Suprapubic skin (tissue), 4 donors: ENCODE results near the gene MIPEP. TPM values are rescaled to one million over a fixed set of nuclear protein-coding genes. Genes with fewer than 3 reads are reported as not detected.
A peak's percentile ranks its signal among the peaks of the same experiment; 100 is the strongest.

ENCODE experiments used
- DNase-seq, 2 donors: peaks; one replicate each; pipeline ENCODE4 v3.0.0-alpha.2; 2019; ENCODE audit warnings: low spot score in 2 of 2
- H3K27ac ChIP-seq: fragments of 200-600 bp; sonication (generic); one replicate; pipeline ENCODE4 v1.5.1; 2019
- H3K27me3 ChIP-seq: fragments of 200-600 bp; sonication (generic); one replicate; pipeline ENCODE4 v1.5.1; 2019
- H3K36me3 ChIP-seq: fragments of 200-600 bp; sonication (generic); one replicate; pipeline ENCODE4 v1.5.1; 2019
- H3K4me1 ChIP-seq: fragments of 200-600 bp; sonication (generic); one replicate; pipeline ENCODE4 v1.5.1; 2019
- H3K4me3 ChIP-seq: fragments of 200-600 bp; sonication (generic); one replicate; pipeline ENCODE4 v1.5.1; 2019; ENCODE audit warnings: mild to moderate bottlenecking
- H3K9me3 ChIP-seq: fragments of 200-600 bp; sonication (generic); one replicate; pipeline ENCODE4 v1.5.1; 2019
- CTCF ChIP-seq, 2 donors: fragments of 200-600 bp in 1 of 2; fragments of 450-650 bp in 1 of 2; sonication (generic) in 1 of 2; IDR thresholded peaks; one replicate each; pipeline ENCODE4 v1.5.1; 2016 to 2019; ENCODE audit warnings: antibody characterized with exemption in 2 of 2, mild to moderate bottlenecking in 1 of 2, moderate library complexity in 1 of 2
- EP300 ChIP-seq: sonication (generic); formaldehyde crosslinking; IDR thresholded peaks from one replicate; pipeline ENCODE4 v1.6.1; 2017; ENCODE audit warnings: antibody characterized with exemption
- POLR2A ChIP-seq, 2 donors: fragments of 450-650 bp; IDR thresholded peaks; one replicate each; pipeline ENCODE4 v1.6.1; 2017; ENCODE audit warnings: antibody characterized with exemption in 2 of 2, mild to moderate bottlenecking in 2 of 2, moderate library complexity in 2 of 2
- POLR2AphosphoS5 ChIP-seq, 3 donors: sonication (generic); formaldehyde crosslinking; IDR thresholded peaks; one replicate each; pipeline ENCODE4 v1.6.1; 2017; ENCODE audit warnings: antibody characterized with exemption in 3 of 3
- WGBS: methylation state at CpG from one replicate; pipeline ENCODE4 v1.1.5; 2018; 5-methylcytosine and 5-hydroxymethylcytosine counted together
- total RNA-seq, 4 donors: library from RNA; depleted of rRNA; stranded (reverse); fragments of >200 nt; gene quantifications; one replicate each; pipeline ENCODE4 v1.1.0, GENCODE V29; 2016

The MIPEP gene
- total RNA-seq, 4 donors from 2014 or later = 26.3 to 51.4 (median 37.6) TPM

DNA sequence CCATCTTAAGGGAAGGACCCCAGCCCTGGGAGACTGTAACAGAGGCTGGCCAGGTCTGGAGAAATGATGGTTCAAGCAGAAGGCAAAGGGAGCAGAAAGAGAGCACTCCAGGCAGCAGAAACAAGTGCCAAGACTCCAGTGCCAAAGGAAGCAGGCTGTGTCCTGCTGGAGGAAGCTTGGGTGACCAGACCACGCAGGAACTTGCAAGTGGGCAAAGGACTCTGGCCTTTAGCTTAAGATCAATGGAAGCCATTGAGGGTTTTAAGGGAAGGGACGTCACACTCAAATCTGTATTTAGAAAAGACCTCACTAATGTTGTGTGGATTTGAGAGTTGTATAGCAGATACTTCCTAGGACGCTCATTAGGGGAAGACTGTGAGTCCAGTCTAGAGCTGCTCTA, 95.5 kb downstream of the MIPEP start:
- H3K4me1 ChIP-seq = peaks cover 31% of the 10 kb centered on the region
- no peak for DNase-seq
- no peak overlapping the region for H3K4me3 ChIP-seq
- H3K27ac ChIP-seq = no peak overlapping the region
- WGBS = 87% methylated on average over 3 of the region's 3 CpGs
- H3K27me3 ChIP-seq = no peaks in the 10 kb centered on the region
- TF ChIP-seq EP300 = no peak
- no peak for TF ChIP-seq POLR2A (IDR thresholded peaks at IDR 0.05)
- TF ChIP-seq POLR2AphosphoS5 (IDR thresholded peaks at IDR 0.05) = no peak
- no peak for TF ChIP-seq CTCF (IDR thresholded peaks at IDR 0.05)
- H3K9me3 ChIP-seq = no peaks in the 10 kb centered on the region
- no peaks in the 10 kb centered on the region for H3K36me3 ChIP-seq

DNA sequence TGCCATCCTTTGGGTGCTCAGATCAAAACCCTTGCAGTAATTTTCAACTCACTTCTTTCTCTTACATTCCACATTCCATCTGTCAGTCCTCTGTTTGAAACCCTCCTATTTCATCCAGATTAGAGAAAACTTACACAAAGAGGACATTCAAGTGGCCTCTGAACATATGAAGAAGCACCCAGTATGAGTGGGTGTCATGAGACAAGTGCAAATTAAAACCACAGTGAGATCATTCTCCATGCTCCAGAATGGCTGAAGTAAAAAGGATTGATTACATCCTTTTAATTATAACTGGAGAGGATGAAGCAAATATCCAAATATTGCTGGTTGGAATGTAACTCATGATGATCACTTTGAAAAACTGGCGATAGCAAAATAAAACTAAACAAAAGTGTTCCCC, 96.5 kb downstream of the MIPEP start:
- WGBS = 97% methylated on average over 1 of the region's 1 CpG
- H3K9me3 ChIP-seq = no peaks in the 10 kb centered on the region
- H3K27me3 ChIP-seq = no peaks in the 10 kb centered on the region
- TF ChIP-seq POLR2A (IDR thresholded peaks at IDR 0.05) (no peak), EP300 (no peak), CTCF (IDR thresholded peaks at IDR 0.05) (no peak)
- no peak overlapping the region for H3K4me3 ChIP-seq
- H3K27ac ChIP-seq = no peak overlapping the region
- H3K36me3 ChIP-seq = no peaks in the 10 kb centered on the region
- DNase-seq = no peak
- peaks cover 31% of the 10 kb centered on the region for H3K4me1 ChIP-seq

DNA sequence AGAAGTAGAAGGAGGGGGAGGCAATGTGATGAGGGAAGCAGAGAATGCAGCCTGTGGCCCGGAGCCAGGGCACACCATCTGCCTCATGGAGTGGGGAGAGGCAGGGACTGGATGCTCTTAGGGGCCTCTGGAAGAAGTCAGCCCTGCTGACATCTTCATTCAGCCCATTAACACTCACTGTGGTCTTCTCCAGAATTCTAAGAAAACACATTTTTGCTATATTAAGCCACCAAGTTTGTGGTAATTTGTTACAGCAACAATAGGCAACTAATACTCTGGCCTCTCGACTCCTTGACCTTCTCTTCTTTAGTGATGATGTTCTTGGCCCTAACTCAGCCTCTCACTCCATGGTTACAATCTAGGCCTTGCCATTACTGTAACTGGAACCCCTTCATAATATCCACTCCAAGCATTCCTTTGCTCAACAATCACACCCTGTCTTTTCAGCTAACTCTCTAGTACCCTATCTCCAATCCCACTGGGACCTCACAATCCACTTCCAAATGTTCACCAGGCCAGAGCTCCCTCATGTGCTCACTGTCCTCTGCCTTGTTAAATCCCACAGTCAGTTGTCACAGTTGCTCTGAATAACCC, 98.5 kb downstream of the MIPEP start:
- Histone ChIP-seq H3K27ac (peak overlapping the region; percentile 62), H3K36me3 (no peaks in the 10 kb centered on the region), H3K27me3 (no peaks in the 10 kb centered on the region), H3K4me1 (peaks cover 34% of the 10 kb centered on the region), H3K9me3 (no peaks in the 10 kb centered on the region), H3K4me3 (no peak overlapping the region)
- TF ChIP-seq POLR2AphosphoS5 (IDR thresholded peaks at IDR 0.05) (no peak), CTCF (IDR thresholded peaks at IDR 0.05) (no peak), POLR2A (IDR thresholded peaks at IDR 0.05) (no peak), EP300 (no peak)
- DNase-seq = no peak
- 72% methylated on average over 2 of the region's 2 CpGs for WGBS

DNA sequence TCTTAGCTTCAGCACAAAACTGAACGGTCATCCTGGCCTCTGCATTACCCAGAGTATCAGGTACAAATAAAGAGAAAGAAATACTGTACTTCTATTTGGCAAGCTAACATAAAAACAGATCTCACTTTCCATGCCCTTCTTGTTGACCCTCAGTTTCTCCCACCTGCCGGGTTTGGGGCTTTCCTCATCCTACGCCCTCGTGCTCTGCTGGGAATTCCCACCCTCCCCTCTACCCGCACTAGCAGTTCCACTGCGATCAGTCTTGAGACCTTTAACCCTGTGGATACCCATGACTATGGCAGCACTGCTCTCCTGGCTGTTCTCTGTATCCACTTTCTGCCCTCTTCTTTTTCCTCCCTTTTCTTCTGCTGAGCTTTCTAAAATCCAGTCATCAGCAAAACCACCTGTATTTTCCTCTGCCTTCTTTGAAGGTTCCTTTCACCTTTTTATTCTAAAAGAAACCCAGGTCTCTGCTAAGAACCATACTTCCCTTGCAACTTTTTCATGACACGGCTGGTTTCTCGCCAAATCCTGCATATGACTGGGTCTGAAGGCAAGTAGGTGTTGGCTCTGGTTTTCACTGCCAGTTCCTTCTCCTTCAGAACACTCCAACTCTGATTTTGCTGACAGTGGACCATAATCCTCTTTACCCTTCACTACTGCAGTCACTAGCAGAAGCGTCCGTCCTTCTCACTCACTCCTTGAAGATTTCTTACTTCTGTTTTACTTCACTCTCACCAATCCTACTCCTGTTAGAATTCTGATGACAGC, 99.4 kb downstream of the MIPEP start:
- peak overlapping the region; percentile 62 for H3K27ac ChIP-seq
- no peak for DNase-seq
- no peaks in the 10 kb centered on the region for H3K9me3 ChIP-seq
- whole genome bisulfite sequencing = 61% methylated on average over 10 of the region's 10 CpGs
- H3K36me3 ChIP-seq = no peaks in the 10 kb centered on the region
- peaks cover 28% of the 10 kb centered on the region for H3K4me1 ChIP-seq
- H3K27me3 ChIP-seq = no peaks in the 10 kb centered on the region
- TF ChIP-seq POLR2AphosphoS5 (IDR thresholded peaks at IDR 0.05) = no peak
- TF ChIP-seq POLR2A (IDR thresholded peaks at IDR 0.05) = no peak
- no peak for TF ChIP-seq EP300
- TF ChIP-seq CTCF (IDR thresholded peaks at IDR 0.05) = no peak
- no peak overlapping the region for H3K4me3 ChIP-seq

GRCh38 chr13:23788459-23788858, 100.7 kb downstream of the MIPEP start:
- Histone ChIP-seq H3K27me3 (no peaks in the 10 kb centered on the region), H3K4me3 (no peak overlapping the region), H3K36me3 (no peaks in the 10 kb centered on the region), H3K27ac (no peak overlapping the region), H3K4me1 (peaks cover 23% of the 10 kb centered on the region), H3K9me3 (no peaks in the 10 kb centered on the region)
- 100% methylated on average over 2 of the region's 2 CpGs for WGBS
- no peak for TF ChIP-seq POLR2A (IDR thresholded peaks at IDR 0.05)
- no peak for TF ChIP-seq CTCF (IDR thresholded peaks at IDR 0.05)
- TF ChIP-seq POLR2AphosphoS5 (IDR thresholded peaks at IDR 0.05) = no peak
- no peak for TF ChIP-seq EP300
- no peak for DNase-seq
